SK-N-SH treated with all-trans-retinoic acid at 6 μM for 48 hours (cell line): ENCODE results near the gene ANKS1A.

ENCODE experiments used
- ATAC-seq: fragments of 200-7000 bp; cut with Tn5 transposase; 3 replicates; pipeline ENCODE4 v1.9.1; 2020; ENCODE audit warnings: mild to moderate bottlenecking, moderate library complexity
- ARNTL ChIP-seq: fragments of 450-650 bp; formaldehyde crosslinking; IDR thresholded peaks from 2 replicates; pipeline ENCODE4 v1.5.0; 2020; ENCODE audit warnings: low read depth, mild to moderate bottlenecking, moderate library complexity, borderline replicate concordance
- BACH2 ChIP-seq: fragments of 250-450 bp; sonication (Bioruptor Pico); IDR thresholded peaks from 2 replicates; pipeline ENCODE4 v1.9.0; 2021; ENCODE audit warnings: mild to moderate bottlenecking, borderline replicate concordance
- CREB5 ChIP-seq: fragments of 250-450 bp; sonication (Bioruptor Pico); IDR thresholded peaks from 2 replicates; pipeline ENCODE4 v1.5.1; 2020; ENCODE audit warnings: low read depth, mild to moderate bottlenecking, moderate library complexity
- CSDC2 ChIP-seq: fragments of 250-450 bp; sonication (Bioruptor Pico); IDR thresholded peaks from 2 replicates; pipeline ENCODE4 v1.5.0; 2020; ENCODE audit warnings: mild to moderate bottlenecking, moderate library complexity
- CSRNP3 ChIP-seq: fragments of 250-450 bp; sonication (Bioruptor Pico); IDR thresholded peaks from 2 replicates; pipeline ENCODE4 v1.5.1; 2021; ENCODE audit warnings: mild to moderate bottlenecking, moderate library complexity
- GLIS3 ChIP-seq: fragments of 250-450 bp; sonication (Bioruptor Pico); IDR thresholded peaks from 2 replicates; pipeline ENCODE4 v1.5.0; 2020; ENCODE audit warnings: mild to moderate bottlenecking, moderate library complexity
- ISL1 ChIP-seq: fragments of 250-450 bp; sonication (Bioruptor Pico); IDR thresholded peaks from 2 replicates; pipeline ENCODE4 v2.1.2; 2022; ENCODE audit warnings: mild to moderate bottlenecking, moderate library complexity
- OSR1 ChIP-seq: fragments of 250-450 bp; sonication (Bioruptor Pico); IDR thresholded peaks from 2 replicates; pipeline ENCODE4 v1.8.0; 2022; ENCODE audit warnings: moderate library complexity, mild to moderate bottlenecking, inconsistent platforms
- PATZ1 ChIP-seq: fragments of 250-450 bp; sonication (Bioruptor Pico); IDR thresholded peaks from 2 replicates; pipeline ENCODE4 v1.8.0; 2020; ENCODE audit warnings: mild to moderate bottlenecking, moderate library complexity, borderline replicate concordance
- POU6F1 ChIP-seq: fragments of 250-450 bp; sonication (Bioruptor Pico); IDR thresholded peaks from 2 replicates; pipeline ENCODE4 v1.8.0; 2021; ENCODE audit warnings: low read depth, mild to moderate bottlenecking, moderate library complexity, borderline replicate concordance
- PPARA ChIP-seq: fragments of 250-450 bp; sonication (Bioruptor Pico); IDR thresholded peaks from 2 replicates; pipeline ENCODE4 v1.5.0; 2020; ENCODE audit warnings: mild to moderate bottlenecking, borderline replicate concordance
- RARB ChIP-seq: fragments of 250-450 bp; sonication (Bioruptor Pico); IDR thresholded peaks from 2 replicates; pipeline ENCODE4 v1.8.0; 2021; ENCODE audit warnings: mild to moderate bottlenecking, moderate library complexity
- SNAI2 ChIP-seq: fragments of 250-450 bp; sonication (Bioruptor Pico); IDR thresholded peaks from 2 replicates; pipeline ENCODE4 v1.5.0; 2020; ENCODE audit warnings: mild to moderate bottlenecking, moderate library complexity
- TCF4 ChIP-seq: fragments of 250-450 bp; sonication (Bioruptor Pico); IDR thresholded peaks from 2 replicates; pipeline ENCODE4 v1.8.0; 2021; ENCODE audit warnings: mild to moderate bottlenecking, moderate library complexity, borderline replicate concordance
- TOX ChIP-seq: fragments of 250-450 bp; sonication (Bioruptor Pico); IDR thresholded peaks from 2 replicates; pipeline ENCODE4 v1.8.0; 2021; ENCODE audit warnings: mild to moderate bottlenecking, moderate library complexity, borderline replicate concordance
- TSHZ2 ChIP-seq: fragments of 250-450 bp; sonication (Bioruptor Pico); IDR thresholded peaks from 2 replicates; pipeline ENCODE4 v1.5.0; 2020; ENCODE audit warnings: mild to moderate bottlenecking, moderate library complexity
- ZC3H10 ChIP-seq: fragments of 250-450 bp; sonication (Bioruptor Pico); IDR thresholded peaks from 2 replicates; pipeline ENCODE4 v1.5.1; 2021; ENCODE audit warnings: mild to moderate bottlenecking, moderate library complexity
- ZFP3 ChIP-seq: fragments of 250-450 bp; sonication (Bioruptor Pico); IDR thresholded peaks from 2 replicates; pipeline ENCODE4 v1.5.0; 2020; ENCODE audit warnings: mild to moderate bottlenecking, moderate library complexity
- ZNF565 ChIP-seq: fragments of 450-650 bp; formaldehyde crosslinking; conservative IDR thresholded peaks from 2 replicates; pipeline ENCODE4 v1.5.0; 2020; ENCODE audit warnings: low read depth, mild to moderate bottlenecking, moderate library complexity
- ZNF70 ChIP-seq: fragments of 450-650 bp; formaldehyde crosslinking; IDR thresholded peaks from 2 replicates; pipeline ENCODE4 v1.5.0; 2020; ENCODE audit warnings: mild to moderate bottlenecking, moderate library complexity
- ZNF8 ChIP-seq: fragments of 450-650 bp; formaldehyde crosslinking; IDR thresholded peaks from 2 replicates; pipeline ENCODE4 v1.5.0; 2020; ENCODE audit warnings: mild to moderate bottlenecking, moderate library complexity

Gene ANKS1A

GRCh38 chr6:35047265-35048011 lies 158.4 kb downstream of the ANKS1A start:
- ATAC-seq: no peak
- TF ChIP-seq ARNTL (CRISPR knock-in tag) (no peak), ZNF8 (no peak), GLIS3 (CRISPR knock-in tag) (no peak), ISL1 (CRISPR knock-in tag) (peak; percentile 16; the same call in 1 of the 2 replicates), ZNF70 (CRISPR knock-in tag) (no peak), ZNF565 (no peak), CREB5 (CRISPR knock-in tag) (no peak), TCF4 (0 out of 2 replicates have a peak, but pooled peaks have one; percentile 12), BACH2 (no peak), TOX (CRISPR knock-in tag) (no peak), ZFP3 (0 out of 2 replicates have a peak, but pooled peaks have one; percentile 13), SNAI2 (CRISPR knock-in tag) (no peak), CSRNP3 (CRISPR knock-in tag) (no peak), RARB (CRISPR knock-in tag) (no peak), CSDC2 (CRISPR knock-in tag) (no peak), ZC3H10 (no peak), POU6F1 (CRISPR knock-in tag) (no peak), TSHZ2 (CRISPR knock-in tag) (no peak), OSR1 (CRISPR knock-in tag) (no peak)

- TF ChIP-seq POU6F1 (CRISPR knock-in tag) (no peak), TCF4 (no peak), BACH2 (no peak), CSRNP3 (CRISPR knock-in tag) (no peak), PPARA (CRISPR knock-in tag) (no peak), ZNF8 (no peak), CREB5 (CRISPR knock-in tag) (no peak), GLIS3 (CRISPR knock-in tag) (no peak), ISL1 (CRISPR knock-in tag) (no peak), PATZ1 (CRISPR knock-in tag) (no peak), SNAI2 (CRISPR knock-in tag) (no peak), ZNF565 (no peak)
- ATAC-seq: no peak
Measured at GRCh38 chr6:35048031-35048613, 159.1 kb downstream of the ANKS1A start.
